DND-41 (cell line): ENCODE results near the gene INKA2.

Experiments used
- EZH2 ChIP-seq: IDR thresholded peaks from 3 replicates; pipeline ENCODE4 v1.6.1; 2012; ENCODE audit warnings: borderline replicate concordance, low read depth, mild to moderate bottlenecking, moderate library complexity, low read length, inconsistent platforms; ENCODE audit not compliant: severe bottlenecking
- TF ChIP-seq, protein P1 (sequence below): IDR thresholded peaks from 2 replicates; pipeline ENCODE4 v1.5.1; 2012; ENCODE audit warnings: borderline replicate concordance, low read length, moderate library complexity, mild to moderate bottlenecking; ENCODE audit not compliant: poor library complexity, severe bottlenecking; ENCODE audit errors: extremely low read depth

GRCh38 chr1:111735858-111736544, 3.2 kb downstream of the INKA2 start:
- TF ChIP-seq, protein P1, sequence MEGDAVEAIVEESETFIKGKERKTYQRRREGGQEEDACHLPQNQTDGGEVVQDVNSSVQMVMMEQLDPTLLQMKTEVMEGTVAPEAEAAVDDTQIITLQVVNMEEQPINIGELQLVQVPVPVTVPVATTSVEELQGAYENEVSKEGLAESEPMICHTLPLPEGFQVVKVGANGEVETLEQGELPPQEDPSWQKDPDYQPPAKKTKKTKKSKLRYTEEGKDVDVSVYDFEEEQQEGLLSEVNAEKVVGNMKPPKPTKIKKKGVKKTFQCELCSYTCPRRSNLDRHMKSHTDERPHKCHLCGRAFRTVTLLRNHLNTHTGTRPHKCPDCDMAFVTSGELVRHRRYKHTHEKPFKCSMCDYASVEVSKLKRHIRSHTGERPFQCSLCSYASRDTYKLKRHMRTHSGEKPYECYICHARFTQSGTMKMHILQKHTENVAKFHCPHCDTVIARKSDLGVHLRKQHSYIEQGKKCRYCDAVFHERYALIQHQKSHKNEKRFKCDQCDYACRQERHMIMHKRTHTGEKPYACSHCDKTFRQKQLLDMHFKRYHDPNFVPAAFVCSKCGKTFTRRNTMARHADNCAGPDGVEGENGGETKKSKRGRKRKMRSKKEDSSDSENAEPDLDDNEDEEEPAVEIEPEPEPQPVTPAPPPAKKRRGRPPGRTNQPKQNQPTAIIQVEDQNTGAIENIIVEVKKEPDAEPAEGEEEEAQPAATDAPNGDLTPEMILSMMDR = no peak
- no peak for TF ChIP-seq EZH2
